Spleen (tissue), 11 donors: ENCODE results near the gene PIAS4. TPM values are rescaled to one million over a fixed set of nuclear protein-coding genes. Genes with fewer than 3 reads are reported as not detected.

ENCODE experiments used
- DNase-seq: peaks from one replicate; pipeline ENCODE4 v3.0.0-alpha.2; 2020
- H3K27ac ChIP-seq, 8 donors: fragments of 200-600 bp; sonication (generic) in 7 of 8; 1 replicate in 4 of 8; 2 replicates in 4 of 8; pipeline versions ENCODE4 v1.5.0 to v1.8.0; 2016 to 2021; ENCODE audit warnings: inconsistent platforms in 4 of 8, mild to moderate bottlenecking in 4 of 8, moderate library complexity in 1 of 8
- H3K27me3 ChIP-seq, 7 donors: fragments of 200-600 bp; sonication (generic) in 6 of 7; replicated peaks in 1 of 7; 1 replicate in 4 of 7; 2 replicates in 3 of 7; pipeline versions ENCODE4 v1.5.0 to v1.8.0; 2016 to 2021; ENCODE audit warnings: inconsistent platforms in 3 of 7, mild to moderate bottlenecking in 1 of 7
- H3K36me3 ChIP-seq, 6 donors: fragments of 200-600 bp; sonication (generic) in 5 of 6; 1 replicate in 4 of 6; 2 replicates in 2 of 6; pipeline versions ENCODE4 v1.5.0 to v1.8.0; 2016 to 2021; ENCODE audit warnings: inconsistent platforms in 2 of 6
- H3K4me1 ChIP-seq, 6 donors: fragments of 200-600 bp; sonication (generic) in 5 of 6; 1 replicate in 3 of 6; 2 replicates in 3 of 6; pipeline versions ENCODE4 v1.5.0 to v1.8.0; 2016 to 2021; ENCODE audit warnings: inconsistent platforms in 3 of 6
- H3K4me3 ChIP-seq, 8 donors: fragments of 200-600 bp; sonication (generic) in 7 of 8; 1 replicate in 4 of 8; 2 replicates in 4 of 8; pipeline versions ENCODE4 v1.5.0 to v1.8.0; 2016 to 2021; ENCODE audit warnings: inconsistent platforms in 4 of 8, mild to moderate bottlenecking in 4 of 8, moderate library complexity in 2 of 8
- H3K9me3 ChIP-seq, 8 donors: fragments of 200-600 bp; sonication (generic) in 7 of 8; 1 replicate in 4 of 8; 2 replicates in 4 of 8; pipeline versions ENCODE4 v1.5.0 to v1.8.0; 2016 to 2021; ENCODE audit warnings: inconsistent platforms in 4 of 8
- POLR2A ChIP-seq, 3 donors: fragments of 450-650 bp; IDR thresholded peaks; one replicate each; pipeline ENCODE4 v1.5.1; 2017; ENCODE audit warnings: antibody characterized with exemption in 3 of 3, mild to moderate bottlenecking in 1 of 3
- POLR2AphosphoS5 ChIP-seq, 3 donors: sonication (generic); formaldehyde crosslinking; IDR thresholded peaks; one replicate each; pipeline ENCODE4 v1.5.1; 2017; ENCODE audit warnings: antibody characterized with exemption in 3 of 3
- WGBS, 5 donors: extraction: QIAGEN DNeasy Blood & Tissue Kit in 3 of 5; methylation state at CpG; one replicate each; pipeline versions ENCODE4 v1.1.5 to v1.1.7; 2013 to 2018; 5-methylcytosine and 5-hydroxymethylcytosine counted together
- intact Hi-C: fragments of 100-400 bp; cut with DNase I; formaldehyde crosslinking; loops from one replicate; pipeline ENCODE4 v1.15.0; 2023; ENCODE audit warnings: low total_unique reads
- microRNA-seq, 3 donors: library from miRNA; unstranded; fragments of <30 nt; microRNA quantifications; one replicate each; pipeline versions ENCODE4 to v1.1.0, GENCODE V29; 2019 to 2020
- polyA plus RNA-seq, 3 donors: library from polyadenylated mRNA; stranded (reverse); fragments of 200-250 nt; gene quantifications; one replicate each; pipeline ENCODE4 v1.2.1, GENCODE V29; 2013
- small RNA-seq, 4 donors: library from RNA; depleted of rRNA; stranded (forward); fragments of <200 nt; gene quantifications; one replicate each; pipeline ENCODE3, GENCODE V24; 2016
- total RNA-seq, 7 donors: library from RNA; depleted of rRNA in 3 of 7; stranded (reverse); fragments of >200 nt in 3 of 7; fragmentation: NEBNext Ultra II Directional in 4 of 7; extraction: Animal tissue kit (Norgen Biotek cat#: 25700) in 4 of 7; gene quantifications; one replicate each; pipeline versions ENCODE4 v1.1.0 to v1.2.1, GENCODE V29; 2016 to 2021
- TF ChIP-seq, protein P1 (sequence below), 11 experiments: fragments of 200-600 bp in 7 of 11; fragments of 450-650 bp in 4 of 11; sonication (generic) in 4 of 11; IDR thresholded peaks in 8 of 11; conservative IDR thresholded peaks in 3 of 11; 1 replicate in 7 of 11; 2 replicates in 4 of 11; pipeline versions ENCODE4 v1.4.0 to v1.8.0; 2016 to 2021; ENCODE audit warnings: antibody characterized with exemption in 11 of 11, inconsistent platforms in 4 of 11, mild to moderate bottlenecking in 1 of 11
- donor health status: healthy with polysubstance abuse.
- donor health status: DM: no; HTN: no; CAD: no; lungs with moderate emphysema.
- donor health status: DM: no; HTN: no; CAD: no.
- donor health status: Bipolar disorder and iron deficiency.
- donor health status: healthy.
- donor health status: DM: no; HTN: no; CAD: no.
- donor health status: DM: yes; HTN: yes; CAD: no.

Gene PIAS4
- total and polyA plus RNA-seq, 10 donors = 6.2 to 30.5 (median 22.3) TPM

DNA sequence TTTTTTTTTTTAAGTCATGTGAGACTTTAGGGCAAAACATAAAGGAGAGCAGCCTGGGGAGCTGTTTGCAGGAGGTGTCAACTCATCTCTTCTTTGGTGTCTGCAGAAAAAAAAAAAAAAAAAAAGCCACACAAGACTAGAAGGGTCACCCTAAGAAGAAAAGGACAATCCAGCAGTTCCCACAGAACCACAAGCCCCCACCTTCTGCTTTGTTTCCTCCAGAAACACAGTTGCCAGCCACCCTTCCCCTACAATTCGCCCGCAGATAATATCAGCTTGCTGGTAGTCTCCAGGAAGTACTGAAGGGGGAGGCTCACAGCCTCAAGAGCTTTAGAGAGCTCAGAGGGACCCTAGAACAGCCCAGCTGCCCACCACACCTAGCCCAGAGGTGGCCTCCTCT, 81.4 kb downstream of the PIAS4 start:
- TF ChIP-seq POLR2AphosphoS5 (IDR thresholded peaks at IDR 0.05) = no peak
- TF ChIP-seq, protein P1, sequence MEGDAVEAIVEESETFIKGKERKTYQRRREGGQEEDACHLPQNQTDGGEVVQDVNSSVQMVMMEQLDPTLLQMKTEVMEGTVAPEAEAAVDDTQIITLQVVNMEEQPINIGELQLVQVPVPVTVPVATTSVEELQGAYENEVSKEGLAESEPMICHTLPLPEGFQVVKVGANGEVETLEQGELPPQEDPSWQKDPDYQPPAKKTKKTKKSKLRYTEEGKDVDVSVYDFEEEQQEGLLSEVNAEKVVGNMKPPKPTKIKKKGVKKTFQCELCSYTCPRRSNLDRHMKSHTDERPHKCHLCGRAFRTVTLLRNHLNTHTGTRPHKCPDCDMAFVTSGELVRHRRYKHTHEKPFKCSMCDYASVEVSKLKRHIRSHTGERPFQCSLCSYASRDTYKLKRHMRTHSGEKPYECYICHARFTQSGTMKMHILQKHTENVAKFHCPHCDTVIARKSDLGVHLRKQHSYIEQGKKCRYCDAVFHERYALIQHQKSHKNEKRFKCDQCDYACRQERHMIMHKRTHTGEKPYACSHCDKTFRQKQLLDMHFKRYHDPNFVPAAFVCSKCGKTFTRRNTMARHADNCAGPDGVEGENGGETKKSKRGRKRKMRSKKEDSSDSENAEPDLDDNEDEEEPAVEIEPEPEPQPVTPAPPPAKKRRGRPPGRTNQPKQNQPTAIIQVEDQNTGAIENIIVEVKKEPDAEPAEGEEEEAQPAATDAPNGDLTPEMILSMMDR (IDR thresholded peaks at IDR 0.05 in 8 of 11, conservative IDR thresholded peaks at IDR 0.05 in 3 of 11) = no peak
- no peak for TF ChIP-seq POLR2A (IDR thresholded peaks at IDR 0.05)
- no peak for DNase-seq
- no peaks in the 10 kb centered on the region for H3K9me3 ChIP-seq
- peak overlapping the region in 4 of 8 donors; percentile 20 to 58 (median 25) for H3K4me3 ChIP-seq
- H3K27me3 ChIP-seq = no peaks in the 10 kb centered on the region
- H3K4me1 ChIP-seq = peaks cover 13 to 64% (median 48%) of the 10 kb centered on the region in 6 donors
- WGBS, 5 donors = 15 to 45% (median 27%) methylated on average over 2 of the region's 2 CpGs
- peaks cover 0 to 50% (median 27%) of the 10 kb centered on the region in 6 donors for H3K36me3 ChIP-seq
- intact Hi-C loops = no loop called here
- H3K27ac ChIP-seq = peak overlapping the region; percentile 35 to 87 (median 80)

Small RNA genes lying within 50 kb of the gene (microRNA-seq; reads per million reads assigned to microRNA genes)
- gene MIR637 = 0 reads per million in 3 donors

Small RNA genes lying within 50 kb of the gene (small RNA-seq; reads per million reads assigned to genes)
- 3.9 to 7.8 (median 5.2) reads per million in 4 donors for gene SNORD37

Other genes starting within 250 kb of the PIAS4 start
- 10 to 100 TPM; 28.8 to 37.1 (median 34.3) TPM for gene APBA3, start 246.0 kb upstream of the PIAS4 start, total RNA-seq
- 10 to 100 TPM; 17.1 to 30.8 (median 17.5) TPM for gene APBA3, start 246.0 kb upstream of the PIAS4 start, polyA plus RNA-seq
- gene MRPL54, start 245.1 kb upstream of the PIAS4 start, total RNA-seq = 10 to 100 TPM; 38.7 to 66.2 (median 48.2) TPM
- 100 to 1,000 TPM; 128 to 157 (median 140) TPM for gene MRPL54, start 245.1 kb upstream of the PIAS4 start, polyA plus RNA-seq
- not detected for gene RAX2, start 235.5 kb upstream of the PIAS4 start, total RNA-seq
- not detected for gene RAX2, start 235.5 kb upstream of the PIAS4 start, polyA plus RNA-seq
- 10 to 100 TPM in 6 of 7 donors, 1 to 10 TPM in 1; 8.1 to 22.6 (median 15.2) TPM for gene MATK, start 221.4 kb upstream of the PIAS4 start, total RNA-seq
- 10 to 100 TPM; 16.2 to 19.1 (median 18.7) TPM for gene MATK, start 221.4 kb upstream of the PIAS4 start, polyA plus RNA-seq
- under 1 TPM in 4 of 7 donors, not detected in 3; 0.13 to 0.92 (median 0.47) TPM for gene ZFR2, start 138.7 kb upstream of the PIAS4 start, total RNA-seq
- gene ZFR2, start 138.7 kb upstream of the PIAS4 start, polyA plus RNA-seq = under 1 TPM; 0.11 to 0.43 (median 0.26) TPM
- gene ATCAY, start 127.1 kb upstream of the PIAS4 start, total RNA-seq = not detected
- gene ATCAY, start 127.1 kb upstream of the PIAS4 start, polyA plus RNA-seq = not detected
- gene NMRK2, start 74.7 kb upstream of the PIAS4 start, total RNA-seq = not detected
- 1 to 10 TPM in 1 of 3 donors, under 1 TPM in 2; 0.29 to 1.5 (median 0.52) TPM for gene NMRK2, start 74.7 kb upstream of the PIAS4 start, polyA plus RNA-seq
- 10 to 100 TPM; 37.1 to 49.3 (median 46.7) TPM for gene DAPK3, start 36.6 kb upstream of the PIAS4 start, total RNA-seq
- gene DAPK3, start 36.6 kb upstream of the PIAS4 start, polyA plus RNA-seq = 10 to 100 TPM; 26.5 to 68.8 (median 30.8) TPM
- gene EEF2, start 22.3 kb upstream of the PIAS4 start, total RNA-seq = 1,000 to 10,000 TPM; 1,078 to 1,961 (median 1,406) TPM
- 1,000 to 10,000 TPM in 1 of 3 donors, 100 to 1,000 TPM in 2; 565 to 1,281 (median 624) TPM for gene EEF2, start 22.3 kb upstream of the PIAS4 start, polyA plus RNA-seq
- gene ZBTB7A, start 59.2 kb downstream of the PIAS4 start, total RNA-seq = 10 to 100 TPM; 43.0 to 68.1 (median 53.7) TPM
- gene ZBTB7A, start 59.2 kb downstream of the PIAS4 start, polyA plus RNA-seq = 10 to 100 TPM in 1 of 3 donors, 1 to 10 TPM in 2; 4.0 to 15.2 (median 4.2) TPM
- gene MAP2K2, start 116.4 kb downstream of the PIAS4 start, total RNA-seq = 100 to 1,000 TPM in 5 of 7 donors, 10 to 100 TPM in 2; 95.3 to 131 (median 101) TPM
- 100 to 1,000 TPM; 117 to 165 (median 160) TPM for gene MAP2K2, start 116.4 kb downstream of the PIAS4 start, polyA plus RNA-seq
- gene CREB3L3, start 145.9 kb downstream of the PIAS4 start, total RNA-seq = 1 to 10 TPM in 1 of 7 donors, under 1 TPM in 2, not detected in 4; 0.19 to 1.1 (median 0.37) TPM
- under 1 TPM in 1 of 3 donors, not detected in 2; 0.07 TPM for gene CREB3L3, start 145.9 kb downstream of the PIAS4 start, polyA plus RNA-seq
- gene SIRT6, start 174.8 kb downstream of the PIAS4 start, total RNA-seq = 10 to 100 TPM; 15.9 to 39.8 (median 27.7) TPM
- 10 to 100 TPM; 23.1 to 37.5 (median 35.6) TPM for gene SIRT6, start 174.8 kb downstream of the PIAS4 start, polyA plus RNA-seq
- 1 to 10 TPM in 3 of 7 donors, under 1 TPM in 4; 0.67 to 2.2 (median 0.97) TPM for gene ANKRD24, start 175.0 kb downstream of the PIAS4 start, total RNA-seq
- 1 to 10 TPM in 1 of 3 donors, under 1 TPM in 2; 0.70 to 1.4 (median 0.80) TPM for gene ANKRD24, start 175.0 kb downstream of the PIAS4 start, polyA plus RNA-seq
- gene EBI3, start 221.8 kb downstream of the PIAS4 start, total RNA-seq = 10 to 100 TPM; 16.2 to 60.6 (median 38.1) TPM
- 10 to 100 TPM; 15.0 to 32.9 (median 27.5) TPM for gene EBI3, start 221.8 kb downstream of the PIAS4 start, polyA plus RNA-seq
- 10 to 100 TPM; 17.4 to 23.3 (median 21.2) TPM for gene YJU2, start 239.3 kb downstream of the PIAS4 start, total RNA-seq
- gene YJU2, start 239.3 kb downstream of the PIAS4 start, polyA plus RNA-seq = 10 to 100 TPM; 27.0 to 34.0 (median 27.5) TPM